Fibroblast of lung (primary cell): ENCODE measurements around the gene ZNF410. TPM values are rescaled to one million over a fixed set of nuclear protein-coding genes. Genes with fewer than 3 reads are reported as not detected.
A peak's percentile ranks its signal among the peaks of the same experiment; 100 is the strongest.

ENCODE experiments used
- DNase-seq, 2 donors: peaks; one replicate each; pipeline versions ENCODE4 v3.0.0 to v3.0.0-alpha.2; 2010; ENCODE audit warnings: low read depth in 2 of 2
- H2AFZ ChIP-seq: 2 replicates; pipeline ENCODE4 v1.5.1; 2012; ENCODE audit warnings: low read length, control low read depth, inconsistent platforms
- H3K27ac ChIP-seq: 2 replicates; pipeline ENCODE4 v1.5.1; 2011; ENCODE audit warnings: low read length, control low read depth; ENCODE audit not compliant: insufficient read depth
- H3K27me3 ChIP-seq: 2 replicates; pipeline ENCODE4 v1.5.1; 2011; ENCODE audit warnings: mild to moderate bottlenecking, low read length; ENCODE audit not compliant: control insufficient read depth, insufficient read depth
- H3K36me3 ChIP-seq: 2 replicates; pipeline ENCODE4 v1.5.1; 2011; ENCODE audit warnings: low read length; ENCODE audit not compliant: control insufficient read depth, insufficient read depth
- H3K4me1 ChIP-seq: 2 replicates; pipeline ENCODE4 v1.5.1; 2011; ENCODE audit warnings: low read length; ENCODE audit not compliant: control insufficient read depth, insufficient read depth; ENCODE audit errors: extremely low read depth
- H3K4me2 ChIP-seq: 2 replicates; pipeline ENCODE4 v1.5.1; 2011; ENCODE audit warnings: low read length, control low read depth; ENCODE audit not compliant: insufficient read depth; ENCODE audit errors: extremely low read depth
- H3K4me3 ChIP-seq, 4 experiments: fragments of 200-600 bp in 1 of 4; sonication (generic) in 1 of 4; replicated peaks in 1 of 4; 2 replicates each; pipeline ENCODE4 v1.5.1; 2011 to 2016; ENCODE audit warnings: low read length in 4 of 4, low read depth in 3 of 4, mild to moderate bottlenecking in 3 of 4, control low read depth in 2 of 4, inconsistent platforms in 1 of 4, mixed read lengths in 1 of 4; ENCODE audit not compliant: insufficient read depth in 1 of 4; ENCODE audit errors: control extremely low read depth in 1 of 4
- H3K79me2 ChIP-seq: 2 replicates; pipeline ENCODE4 v1.5.1; 2012; ENCODE audit warnings: mild to moderate bottlenecking, low read length, inconsistent platforms; ENCODE audit not compliant: control insufficient read depth, insufficient read depth
- H3K9ac ChIP-seq: 2 replicates; pipeline ENCODE4 v1.5.1; 2011; ENCODE audit warnings: mild to moderate bottlenecking, low read length, control low read depth; ENCODE audit not compliant: insufficient read depth
- H3K9me3 ChIP-seq: 2 replicates; pipeline ENCODE4 v1.5.1; 2012; ENCODE audit warnings: low read depth, low read length; ENCODE audit not compliant: control insufficient read depth, insufficient read depth
- H4K20me1 ChIP-seq: 2 replicates; pipeline ENCODE4 v1.5.1; 2011; ENCODE audit warnings: low read length; ENCODE audit not compliant: control insufficient read depth, insufficient read depth; ENCODE audit errors: extremely low read depth
- EZH2 ChIP-seq: IDR thresholded peaks from 2 replicates; pipeline ENCODE4 v1.5.1; 2012; ENCODE audit warnings: low read length, control low read depth, mild to moderate bottlenecking; ENCODE audit errors: missing control alignments
- polyA plus RNA-seq, 2 donors: library from polyadenylated mRNA; depleted of rRNA in 1 of 2; stranded (reverse) in 1 of 2; unstranded in 1 of 2; fragments of >200 nt; gene quantifications; 2 replicates each; pipeline ENCODE4 v1.2.1, GENCODE V29; 2011 to 2012; ENCODE audit warnings: missing spikeins in 1 of 2
- total RNA-seq: library from RNA; depleted of rRNA; stranded (reverse); fragments of >200 nt; gene quantifications from 2 replicates; pipeline ENCODE4 v1.2.1, GENCODE V29; 2014
- TF ChIP-seq, protein P1 (sequence below), 2 donors: IDR thresholded peaks in 1 of 2; conservative IDR thresholded peaks in 1 of 2; 1 replicate in 1 of 2; 2 replicates in 1 of 2; pipeline ENCODE4 v1.5.1; 2011 to 2012; ENCODE audit warnings: low read length in 2 of 2, control low read depth in 1 of 2, inconsistent platforms in 1 of 2, low read depth in 1 of 2, mild to moderate bottlenecking in 1 of 2

The ZNF410 gene
- total and polyA plus RNA-seq, 2 donors (not counting 1 experiment from before 2014, with no cell fraction given), result 46.5 to 80.4 TPM

DNA sequence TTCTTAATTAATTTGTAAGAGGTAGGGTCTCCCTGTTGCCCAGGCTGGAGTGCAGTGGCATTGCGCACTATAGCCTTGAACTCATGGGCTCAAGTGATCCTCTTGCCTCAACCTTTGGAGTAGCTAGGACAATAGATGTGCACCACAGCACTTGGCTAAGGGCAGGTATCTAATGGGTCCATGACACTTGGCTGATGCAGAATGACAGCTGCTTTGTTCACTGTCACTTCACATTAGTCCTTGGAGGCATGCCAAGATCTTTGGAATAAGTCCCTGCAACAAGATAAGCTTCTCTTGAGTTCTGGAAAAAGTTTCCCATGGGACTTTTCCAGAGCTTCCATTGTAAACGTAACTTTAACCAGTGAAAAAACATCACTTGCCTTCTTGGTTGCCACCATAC lies 86.8 kb downstream of the ZNF410 start:
- H2AFZ ChIP-seq, result no peak overlapping the region
- no peak for TF ChIP-seq EZH2
- TF ChIP-seq, protein P1, sequence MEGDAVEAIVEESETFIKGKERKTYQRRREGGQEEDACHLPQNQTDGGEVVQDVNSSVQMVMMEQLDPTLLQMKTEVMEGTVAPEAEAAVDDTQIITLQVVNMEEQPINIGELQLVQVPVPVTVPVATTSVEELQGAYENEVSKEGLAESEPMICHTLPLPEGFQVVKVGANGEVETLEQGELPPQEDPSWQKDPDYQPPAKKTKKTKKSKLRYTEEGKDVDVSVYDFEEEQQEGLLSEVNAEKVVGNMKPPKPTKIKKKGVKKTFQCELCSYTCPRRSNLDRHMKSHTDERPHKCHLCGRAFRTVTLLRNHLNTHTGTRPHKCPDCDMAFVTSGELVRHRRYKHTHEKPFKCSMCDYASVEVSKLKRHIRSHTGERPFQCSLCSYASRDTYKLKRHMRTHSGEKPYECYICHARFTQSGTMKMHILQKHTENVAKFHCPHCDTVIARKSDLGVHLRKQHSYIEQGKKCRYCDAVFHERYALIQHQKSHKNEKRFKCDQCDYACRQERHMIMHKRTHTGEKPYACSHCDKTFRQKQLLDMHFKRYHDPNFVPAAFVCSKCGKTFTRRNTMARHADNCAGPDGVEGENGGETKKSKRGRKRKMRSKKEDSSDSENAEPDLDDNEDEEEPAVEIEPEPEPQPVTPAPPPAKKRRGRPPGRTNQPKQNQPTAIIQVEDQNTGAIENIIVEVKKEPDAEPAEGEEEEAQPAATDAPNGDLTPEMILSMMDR (conservative IDR thresholded peaks at IDR 0.05 in 1 of 2, IDR thresholded peaks at IDR 0.05 in 1 of 2; ENCODE audit: low read depth in 1 of 2, low read length in 2 of 2), result no peak
- H3K79me2 ChIP-seq, result no peaks in the 10 kb centered on the region
- no peak for DNase-seq
- no peak overlapping the region for H3K4me2 ChIP-seq
- H3K4me3 ChIP-seq, result no peak overlapping the region
- no peaks in the 10 kb centered on the region for H3K9me3 ChIP-seq
- no peaks in the 10 kb centered on the region for H4K20me1 ChIP-seq
- H3K27ac ChIP-seq, result no peak overlapping the region
- H3K4me1 ChIP-seq, result no peaks in the 10 kb centered on the region
- H3K27me3 ChIP-seq, result no peaks in the 10 kb centered on the region
- H3K9ac ChIP-seq, result no peak overlapping the region
- peaks cover 2% of the 10 kb centered on the region for H3K36me3 ChIP-seq

DNA sequence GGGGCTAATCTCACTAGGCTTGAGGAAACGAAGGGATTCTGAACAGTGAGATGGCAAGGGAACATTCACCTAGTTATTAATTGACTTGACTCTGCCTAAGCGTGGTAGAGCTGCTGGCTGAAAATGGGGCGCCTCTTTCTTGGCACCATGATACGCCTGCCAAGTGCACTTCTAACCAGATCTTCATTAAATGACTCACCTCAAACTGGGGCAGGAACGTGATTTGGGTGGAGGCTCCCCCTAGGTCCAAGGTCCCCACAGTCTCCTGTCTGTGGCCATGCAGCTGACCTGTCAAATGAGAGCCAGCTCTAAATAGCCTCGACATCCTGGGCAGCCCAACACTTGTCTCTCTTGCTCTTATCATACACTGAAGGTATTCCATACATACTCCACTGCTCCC lies 89.5 kb downstream of the ZNF410 start:
- TF ChIP-seq, protein P1 (conservative IDR thresholded peaks at IDR 0.05 in 1 of 2, IDR thresholded peaks at IDR 0.05 in 1 of 2; ENCODE audit: low read depth in 1 of 2, low read length in 2 of 2), result no peak
- no peak for TF ChIP-seq EZH2
- no peaks in the 10 kb centered on the region for H3K4me1 ChIP-seq
- no peak overlapping the region for H2AFZ ChIP-seq
- no peaks in the 10 kb centered on the region for H3K27me3 ChIP-seq
- peaks cover 2% of the 10 kb centered on the region for H3K36me3 ChIP-seq
- no peaks in the 10 kb centered on the region for H3K9me3 ChIP-seq
- H3K9ac ChIP-seq, result no peak overlapping the region
- H3K79me2 ChIP-seq, result no peaks in the 10 kb centered on the region
- no peak overlapping the region for H3K27ac ChIP-seq
- no peak overlapping the region for H3K4me2 ChIP-seq
- no peak overlapping the region for H3K4me3 ChIP-seq
- no peak for DNase-seq
- H4K20me1 ChIP-seq, result no peaks in the 10 kb centered on the region

DNA sequence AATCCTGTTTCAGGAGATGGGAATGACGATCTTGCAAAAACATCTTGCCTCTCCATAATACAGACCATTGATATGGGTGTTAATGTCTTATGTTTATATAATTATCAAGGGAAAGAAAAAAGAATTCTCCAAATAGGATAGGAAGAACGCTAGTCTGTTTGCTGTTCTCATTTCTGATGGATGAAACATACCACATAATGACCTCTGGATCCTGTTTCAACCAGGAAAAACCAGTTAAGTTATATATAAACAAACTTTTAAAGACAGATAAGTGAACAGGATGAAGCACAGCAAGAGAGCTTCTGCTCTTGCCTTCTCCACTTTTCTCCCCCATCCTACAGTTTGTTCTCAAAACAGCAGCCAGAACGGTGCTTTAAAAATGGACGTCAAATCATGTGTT lies 91.2 kb downstream of the ZNF410 start:
- no peak for TF ChIP-seq EZH2
- TF ChIP-seq, protein P1 (conservative IDR thresholded peaks at IDR 0.05 in 1 of 2, IDR thresholded peaks at IDR 0.05 in 1 of 2; ENCODE audit: low read depth in 1 of 2, low read length in 2 of 2), result no peak
- no peaks in the 10 kb centered on the region for H3K9me3 ChIP-seq
- H3K27me3 ChIP-seq, result no peaks in the 10 kb centered on the region
- H3K27ac ChIP-seq, result no peak overlapping the region
- no peak overlapping the region for H3K9ac ChIP-seq
- no peaks in the 10 kb centered on the region for H3K4me1 ChIP-seq
- no peak overlapping the region for H2AFZ ChIP-seq
- peak; percentile 51 to 70 for DNase-seq
- H3K79me2 ChIP-seq, result no peaks in the 10 kb centered on the region
- H3K4me3 ChIP-seq, result no peak overlapping the region
- H4K20me1 ChIP-seq, result no peaks in the 10 kb centered on the region
- H3K4me2 ChIP-seq, result no peak overlapping the region
- H3K36me3 ChIP-seq, result peaks cover 2% of the 10 kb centered on the region

Other genes starting within 250 kb of the ZNF410 start
- gene DNAL1, start 241.9 kb upstream of the ZNF410 start, total RNA-seq, result 5.3 and 8.2 TPM in 2 replicates
- 9.0 and 11.3 TPM in 2 replicates for gene DNAL1, start 241.9 kb upstream of the ZNF410 start, polyA plus RNA-seq
- 11.6 and 19.5 TPM in 2 replicates for gene PNMA1, start 172.5 kb upstream of the ZNF410 start, total RNA-seq
- 44.5 and 46.8 TPM in 2 replicates for gene PNMA1, start 172.5 kb upstream of the ZNF410 start, polyA plus RNA-seq
- gene PTGR2, start 35.0 kb upstream of the ZNF410 start, total RNA-seq, result 7.2 and 7.9 TPM in 2 replicates
- 5.6 and 5.7 TPM in 2 replicates for gene PTGR2, start 35.0 kb upstream of the ZNF410 start, polyA plus RNA-seq
- gene FAM161B, start 63.2 kb downstream of the ZNF410 start, total RNA-seq, result 4.1 and 5.3 TPM in 2 replicates
- 2.8 and 3.7 TPM in 2 replicates for gene FAM161B, start 63.2 kb downstream of the ZNF410 start, polyA plus RNA-seq
- gene COQ6, start 63.4 kb downstream of the ZNF410 start, total RNA-seq, result 13.4 and 18.0 TPM in 2 replicates
- gene COQ6, start 63.4 kb downstream of the ZNF410 start, polyA plus RNA-seq, result 20.8 and 23.2 TPM in 2 replicates
- 6.7 and 9.6 TPM in 2 replicates for gene ENTPD5, start 132.4 kb downstream of the ZNF410 start, total RNA-seq
- gene ENTPD5, start 132.4 kb downstream of the ZNF410 start, polyA plus RNA-seq, result 11.5 and 13.7 TPM in 2 replicates
- 3.8 and 4.4 TPM in 2 replicates for gene BBOF1, start 132.5 kb downstream of the ZNF410 start, total RNA-seq
- gene BBOF1, start 132.5 kb downstream of the ZNF410 start, polyA plus RNA-seq, result 3.0 and 7.8 TPM in 2 replicates
- 19.5 and 38.6 TPM in 2 replicates for gene ALDH6A1, start 197.6 kb downstream of the ZNF410 start, total RNA-seq
- gene ALDH6A1, start 197.6 kb downstream of the ZNF410 start, polyA plus RNA-seq, result 16.2 and 21.7 TPM in 2 replicates
- gene LIN52, start 198.1 kb downstream of the ZNF410 start, total RNA-seq, result 8.2 and 11.9 TPM in 2 replicates
- gene LIN52, start 198.1 kb downstream of the ZNF410 start, polyA plus RNA-seq, result 7.5 and 9.5 TPM in 2 replicates